Effector CD4-positive, alpha-beta T cell (primary cell): Measurements from ENCODE around the gene SLC38A1.

Experiments
- DNase-seq: peaks from one replicate; pipeline ENCODE4 v3.0.0-alpha.2; 2020

The SLC38A1 gene

DNA sequence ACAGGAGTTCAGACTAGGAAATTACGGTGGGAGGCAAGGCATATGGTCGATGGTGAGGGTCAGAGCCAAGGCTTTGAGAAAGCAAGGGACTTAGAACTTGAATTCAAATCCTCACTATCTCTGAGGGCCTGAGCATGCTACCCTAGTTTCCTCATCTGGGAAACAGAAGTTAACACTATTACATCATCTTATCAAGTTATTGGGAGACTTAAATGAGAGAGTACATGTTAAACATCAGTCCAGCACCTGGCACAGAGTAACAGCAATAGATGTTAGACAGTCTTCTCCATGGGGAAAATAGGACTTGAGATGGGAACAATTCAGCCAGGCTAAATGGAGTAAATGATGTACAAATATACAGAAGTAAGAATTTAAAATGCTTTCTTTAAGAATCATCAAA lies 38.5 kb downstream of the SLC38A1 start:
- DNase-seq: no peak

DNA sequence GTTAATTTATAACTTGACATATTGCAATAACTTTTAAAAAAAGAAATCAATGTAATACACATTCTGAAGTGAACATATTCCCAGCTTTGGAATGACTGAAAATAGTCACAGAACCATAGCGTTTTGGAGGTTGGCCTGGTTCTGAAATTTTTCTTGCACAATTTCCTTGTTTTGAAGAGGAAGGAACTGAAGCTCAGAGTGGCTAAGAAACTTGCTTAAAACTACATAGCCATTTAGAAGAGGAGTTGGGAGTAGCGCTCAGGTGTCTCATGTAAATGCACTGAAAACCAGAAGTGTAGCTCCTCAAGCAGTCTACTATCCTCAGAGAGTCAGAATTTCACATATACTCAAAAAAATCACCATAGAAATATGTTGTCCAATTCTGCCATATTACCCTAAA lies 41.2 kb downstream of the SLC38A1 start:
- no peak for DNase-seq

DNA sequence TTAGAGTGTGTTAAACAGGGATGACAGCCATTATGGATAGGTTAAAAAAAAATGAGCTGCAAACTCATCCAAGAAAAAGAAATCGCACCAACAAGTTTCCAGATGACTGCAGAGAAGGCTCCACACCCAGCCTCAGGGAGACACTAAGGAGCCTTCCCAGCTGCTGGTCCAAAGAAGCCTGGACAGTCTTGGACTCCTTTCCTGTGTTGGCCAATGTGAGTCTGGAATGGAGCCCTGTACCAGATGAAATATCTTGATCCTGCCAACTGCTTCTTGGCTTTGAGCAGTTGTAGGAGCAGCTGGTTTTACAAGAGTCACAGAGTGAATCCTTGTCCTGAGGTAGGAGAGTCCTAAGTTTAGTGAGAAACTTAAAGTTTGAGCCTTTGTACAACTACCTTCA lies 44.5 kb downstream of the SLC38A1 start:
- no peak for DNase-seq

DNA sequence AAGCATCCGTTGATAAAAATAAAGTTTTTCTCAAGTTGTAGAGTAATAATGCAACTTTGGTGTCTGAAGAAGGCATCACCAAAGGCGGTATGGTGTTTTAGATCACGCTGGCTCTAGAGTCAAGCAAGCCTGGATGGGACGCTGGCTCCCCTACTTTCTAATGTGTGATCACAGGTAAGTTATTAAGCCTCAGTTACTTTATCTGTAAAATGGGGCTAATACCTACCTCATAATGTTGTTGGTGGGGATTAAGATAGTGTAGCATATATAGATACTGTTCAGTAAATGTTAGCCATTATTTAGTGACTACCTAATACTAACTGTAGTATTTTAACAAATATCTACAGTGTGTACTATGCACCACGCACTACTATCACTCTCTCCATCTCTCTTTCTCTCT lies 45.8 kb downstream of the SLC38A1 start:
- DNase-seq: no peak

DNA sequence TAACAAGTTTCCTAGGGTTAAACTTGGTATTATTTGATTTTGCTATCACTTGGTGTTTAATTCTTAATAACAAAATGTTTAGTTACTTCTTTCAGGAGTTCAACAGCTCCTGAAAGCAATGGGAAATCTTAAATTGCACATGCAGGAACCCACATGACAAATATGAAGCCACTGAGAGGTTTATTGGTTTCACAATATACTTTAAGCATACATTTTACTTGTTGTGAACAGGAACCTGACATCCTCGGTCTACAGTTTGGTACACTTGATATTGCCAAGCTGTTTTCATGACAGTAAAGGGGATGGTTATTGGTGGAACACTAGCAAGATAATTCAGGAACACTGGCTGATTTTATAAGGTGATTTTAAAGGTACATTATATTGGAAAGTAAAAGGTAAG lies 46.2 kb downstream of the SLC38A1 start:
- no peak for DNase-seq

DNA sequence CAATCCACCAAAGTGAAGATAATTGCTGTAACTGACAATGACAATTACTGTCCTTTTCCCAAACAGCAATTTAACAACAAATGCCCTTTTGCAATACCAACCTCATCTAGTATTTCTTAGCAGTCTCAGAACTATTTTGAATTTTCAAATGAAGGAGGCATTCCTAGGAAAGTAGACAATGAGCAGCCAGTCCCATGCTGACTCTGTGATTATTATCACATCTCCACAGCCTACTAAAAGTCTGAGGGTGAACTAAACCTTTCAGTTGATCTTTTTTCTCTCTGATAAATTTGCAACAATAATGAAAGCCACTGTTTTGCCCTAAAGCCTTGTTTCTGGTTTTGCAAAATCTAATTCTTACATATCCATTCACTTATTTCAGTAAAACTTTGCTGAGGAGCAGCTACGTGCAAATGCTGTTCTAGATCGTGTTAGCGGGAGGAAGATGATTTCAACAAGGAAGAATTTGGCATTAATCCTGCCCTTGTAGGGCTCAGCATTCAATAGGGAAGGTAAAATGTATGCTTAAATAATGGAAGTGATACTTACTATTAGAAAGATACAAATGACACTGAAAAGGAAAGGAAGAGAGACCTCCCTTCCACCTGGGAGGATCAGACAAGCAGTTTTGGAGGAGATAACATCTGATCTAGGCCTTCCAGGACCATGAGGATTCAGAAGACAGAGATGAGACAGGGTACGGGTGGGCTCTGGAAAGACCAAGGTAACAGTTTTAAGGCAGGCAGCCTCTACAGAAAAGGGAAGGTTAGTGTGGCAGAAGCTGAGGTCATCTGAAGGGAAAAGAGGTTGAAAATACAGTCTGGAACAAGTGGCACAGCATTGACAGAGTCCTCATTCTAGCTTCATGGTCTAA lies 47.4 kb downstream of the SLC38A1 start:
- no peak for DNase-seq

DNA sequence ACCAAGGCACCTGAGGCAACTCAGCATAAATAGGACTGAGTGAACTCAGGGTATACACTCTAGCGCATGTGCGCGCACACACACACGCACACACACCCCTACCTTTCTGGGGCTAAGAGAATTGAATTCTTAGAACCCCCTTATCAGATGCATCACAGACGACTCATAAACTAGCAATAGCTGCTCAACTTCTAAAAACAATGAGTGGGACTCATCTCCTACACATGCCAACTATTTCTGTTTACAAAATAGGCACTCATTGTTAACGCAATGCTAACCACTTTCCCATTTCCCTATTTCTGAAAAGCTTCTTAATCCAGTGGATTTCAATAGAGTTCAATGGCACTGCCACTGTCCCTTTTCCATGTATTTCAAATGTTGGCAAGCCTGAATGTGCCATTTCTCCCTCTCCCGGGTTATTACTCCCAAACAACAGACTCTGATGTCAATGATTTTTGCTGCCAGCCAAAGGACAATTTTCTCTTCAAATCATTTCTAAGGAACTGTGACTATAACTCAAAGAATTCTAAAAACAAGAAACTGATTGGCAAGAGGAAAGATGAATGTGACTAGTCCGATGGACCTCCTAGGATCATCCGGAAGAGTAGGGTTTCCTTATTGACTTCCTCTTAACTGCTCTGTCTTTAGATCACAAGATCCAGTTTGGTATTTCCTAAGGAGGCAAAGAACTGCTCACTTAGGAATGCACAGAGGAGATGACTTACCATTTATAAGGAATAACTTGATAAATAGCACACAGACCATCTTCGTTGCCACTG lies 48.8 kb downstream of the SLC38A1 start:
- peak; percentile 58 for DNase-seq

DNA sequence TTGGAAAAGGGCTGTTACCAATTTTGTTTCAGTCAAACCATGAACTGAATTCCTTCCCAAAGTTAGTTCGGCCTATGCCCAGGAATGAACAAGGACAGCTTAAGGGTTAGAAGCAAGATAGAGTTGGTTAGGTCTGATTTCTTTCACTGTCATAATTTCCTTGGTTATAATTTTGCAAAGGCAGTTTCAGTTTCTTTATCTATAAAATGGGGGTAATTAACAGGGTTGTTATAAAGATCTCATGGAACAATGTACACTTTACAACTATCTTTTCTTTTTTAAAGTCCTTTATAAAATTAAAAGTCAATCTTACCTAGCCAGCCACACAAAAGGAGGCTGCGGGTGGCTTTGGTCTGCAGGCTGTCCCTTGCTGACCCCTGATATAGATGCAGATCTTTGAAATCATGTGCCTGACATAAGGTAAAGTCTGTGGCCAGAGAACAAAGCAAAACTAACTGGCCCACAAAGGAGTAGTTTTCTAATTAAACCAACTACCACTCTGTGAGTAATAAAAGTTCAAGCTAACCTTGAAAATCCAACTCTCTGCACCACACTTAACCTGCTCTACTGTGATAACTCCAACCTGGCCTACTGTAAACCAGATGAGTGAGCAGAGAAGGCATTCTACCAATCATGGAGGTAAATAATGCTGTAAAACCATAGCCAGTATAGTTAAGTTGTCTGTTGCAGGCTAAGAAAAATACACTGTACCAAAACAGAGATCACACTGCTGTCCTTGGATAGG lies 49.5 kb downstream of the SLC38A1 start:
- DNase-seq: no peak

DNA sequence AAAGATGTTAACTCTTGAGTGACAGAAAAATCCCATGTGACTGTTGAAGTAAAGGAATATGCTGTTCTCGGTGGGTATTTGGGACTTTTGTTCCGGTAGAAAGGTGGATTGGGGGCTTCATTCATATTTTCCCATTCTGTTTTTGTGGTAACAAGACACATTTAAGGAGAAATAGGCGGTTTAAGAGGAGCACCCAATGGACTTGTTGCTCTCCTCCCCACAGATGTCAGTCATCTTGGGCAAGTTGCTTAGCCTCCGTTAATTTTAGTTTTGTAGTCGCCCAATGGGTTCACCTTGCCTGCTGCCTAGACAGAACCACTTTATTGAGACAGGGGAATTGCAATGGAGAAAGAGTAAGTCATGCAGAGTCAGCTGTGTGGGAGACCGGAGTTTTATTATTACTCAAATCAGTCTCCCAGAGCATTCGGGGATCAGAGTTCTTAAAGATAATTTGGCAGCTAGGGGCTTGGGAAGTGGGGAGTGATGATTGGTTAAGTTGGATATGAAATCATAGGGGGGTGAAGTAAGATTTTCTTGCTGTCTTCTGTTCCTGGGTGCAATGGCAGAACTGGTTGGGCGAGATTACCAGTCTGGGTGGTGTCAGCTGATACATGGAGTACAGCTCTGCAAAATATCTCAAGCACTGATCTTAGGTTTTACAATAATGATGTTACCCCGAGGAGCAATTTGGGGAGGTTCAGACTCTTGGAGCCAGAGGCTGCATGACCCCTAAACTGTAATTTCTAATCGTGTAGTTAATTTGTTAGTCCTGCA lies 50.3 kb downstream of the SLC38A1 start:
- no peak for DNase-seq

DNA sequence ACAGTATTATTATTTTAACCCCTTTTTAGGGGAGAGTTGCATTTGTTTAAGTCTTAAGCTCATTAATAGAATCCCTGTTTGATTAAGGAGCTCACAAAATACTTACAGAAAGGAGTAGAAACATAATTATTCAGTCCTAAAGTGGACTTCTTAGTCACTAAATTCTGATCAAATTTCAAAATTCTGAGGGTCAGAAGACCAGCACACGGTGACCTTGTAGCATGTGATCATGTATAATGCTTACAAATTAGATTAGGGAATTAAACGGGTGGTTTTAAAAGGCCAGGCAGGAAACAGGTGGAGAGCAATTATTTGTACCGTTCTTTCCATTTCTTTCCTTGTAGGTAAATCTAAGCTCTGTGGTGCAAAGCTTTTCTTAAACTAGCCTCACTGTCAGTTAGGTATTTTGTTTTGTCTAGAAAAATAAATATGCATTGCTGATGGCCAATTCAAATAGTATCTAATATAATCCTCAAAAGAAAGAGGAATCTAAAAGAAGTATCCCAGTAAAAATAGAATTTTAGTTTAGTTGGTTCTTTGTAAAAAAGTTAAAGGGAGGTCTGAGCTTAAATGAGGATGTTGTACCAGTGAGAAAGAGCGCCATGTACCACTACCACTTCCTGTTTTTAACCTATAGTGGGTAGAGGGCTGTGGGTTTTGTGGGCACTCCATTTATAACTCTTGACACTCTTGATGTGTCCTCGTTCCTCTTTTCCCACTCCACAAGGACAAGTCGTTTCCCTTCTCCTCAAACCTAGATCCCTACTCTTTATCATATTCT lies 51.1 kb downstream of the SLC38A1 start:
- DNase-seq: peak; percentile 52

DNA sequence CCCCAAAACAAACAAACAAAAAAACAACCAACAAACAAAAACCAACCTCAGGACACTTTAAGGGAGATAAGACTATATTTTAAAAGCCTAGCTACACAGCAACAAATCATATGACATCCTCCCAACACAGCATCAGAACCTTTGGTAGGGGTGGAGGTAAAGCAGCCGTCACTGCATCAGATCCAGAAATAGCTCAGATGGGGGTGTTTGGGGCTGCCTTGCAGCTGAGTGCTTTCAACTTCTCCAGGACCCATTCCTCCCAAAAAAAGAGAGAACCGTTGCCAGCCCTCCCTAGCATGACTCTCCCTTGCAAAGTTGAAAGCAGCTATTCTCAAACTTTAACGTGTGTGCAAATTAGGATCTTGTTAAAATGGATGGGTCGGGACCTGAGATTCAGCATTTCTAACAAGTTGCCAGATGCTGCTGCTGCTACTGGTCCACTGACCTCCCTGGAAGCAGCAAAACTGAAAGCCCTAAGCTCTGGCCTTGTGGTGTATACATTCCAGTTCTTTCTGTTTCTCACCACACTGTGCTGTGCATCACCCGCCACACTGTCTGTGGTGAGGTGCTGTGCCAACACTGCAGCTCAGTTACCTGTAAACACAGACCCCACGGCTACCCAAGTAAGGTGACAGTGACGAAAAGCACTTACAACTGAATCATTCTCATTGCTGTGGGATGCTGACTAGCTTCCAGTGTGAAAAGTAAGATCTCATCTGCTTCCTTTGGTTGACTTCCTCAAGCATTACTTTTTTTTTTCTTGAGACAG lies 54.0 kb downstream of the SLC38A1 start:
- DNase-seq: peak; percentile 83

DNA sequence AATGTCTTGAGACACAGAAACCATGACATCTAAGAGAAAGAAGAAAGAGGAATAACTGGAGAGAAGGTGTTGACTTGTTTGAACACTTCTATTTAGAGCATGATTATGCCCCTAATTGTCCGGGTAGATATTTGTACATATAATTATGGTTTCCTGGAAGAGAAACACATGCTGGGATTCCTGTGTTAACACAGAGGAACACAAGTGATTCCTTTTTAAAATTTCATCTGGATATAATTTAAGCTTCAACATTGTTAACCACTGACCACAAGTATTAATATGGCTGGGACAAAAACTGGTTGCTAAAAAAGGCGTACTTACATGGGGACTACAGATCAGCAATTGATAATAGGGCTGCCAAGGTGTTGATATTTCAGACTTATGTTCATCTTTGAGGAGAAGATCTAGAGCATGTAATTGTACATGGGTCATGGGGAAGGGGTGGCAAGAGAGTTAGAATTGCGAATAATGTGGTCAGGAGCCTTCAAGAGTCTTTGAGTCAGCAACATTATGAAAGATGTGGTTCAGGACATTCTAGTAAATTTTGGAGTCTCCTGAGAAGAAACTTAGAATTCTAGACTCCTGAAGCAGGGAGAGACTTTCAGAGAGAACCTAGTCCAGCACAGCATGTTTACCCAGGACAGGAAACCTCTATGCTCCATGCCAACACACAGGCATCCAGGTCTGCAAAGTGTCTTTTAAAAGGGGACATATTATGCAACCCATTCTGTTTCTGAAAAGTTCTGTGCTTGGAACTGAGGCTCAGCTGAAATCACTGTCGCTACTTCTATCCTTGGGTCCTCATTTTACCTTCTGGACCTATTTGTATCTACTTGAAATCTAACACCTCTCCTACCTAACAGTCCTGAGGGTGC lies 56.5 kb downstream of the SLC38A1 start:
- DNase-seq: no peak

DNA sequence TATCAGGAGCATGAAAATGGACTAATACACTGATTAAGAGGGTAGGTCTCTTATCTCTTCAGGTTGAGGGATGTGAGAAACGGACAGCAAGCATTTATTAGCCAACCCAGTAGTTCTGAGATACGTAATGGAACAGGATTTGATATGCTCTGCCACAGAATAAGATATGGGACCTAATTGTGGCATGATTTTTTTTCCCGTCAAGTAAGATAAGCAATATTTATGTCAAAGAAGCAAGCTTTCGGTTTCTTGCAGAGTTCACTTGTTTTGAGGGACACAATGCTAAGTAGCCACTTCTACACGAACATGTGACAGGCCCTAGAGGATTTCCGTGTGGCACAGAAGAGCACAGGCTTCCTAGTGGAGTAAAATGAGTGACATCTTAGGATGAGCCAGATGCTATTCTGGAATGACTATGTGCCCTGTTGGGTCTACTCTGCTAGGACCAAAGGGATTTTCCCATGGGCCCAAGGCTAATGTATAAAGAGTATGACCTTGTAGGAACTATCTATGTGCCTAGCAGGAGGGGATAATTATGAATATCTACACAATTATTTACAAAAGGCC lies 57.9 kb downstream of the SLC38A1 start:
- no peak for DNase-seq

DNA sequence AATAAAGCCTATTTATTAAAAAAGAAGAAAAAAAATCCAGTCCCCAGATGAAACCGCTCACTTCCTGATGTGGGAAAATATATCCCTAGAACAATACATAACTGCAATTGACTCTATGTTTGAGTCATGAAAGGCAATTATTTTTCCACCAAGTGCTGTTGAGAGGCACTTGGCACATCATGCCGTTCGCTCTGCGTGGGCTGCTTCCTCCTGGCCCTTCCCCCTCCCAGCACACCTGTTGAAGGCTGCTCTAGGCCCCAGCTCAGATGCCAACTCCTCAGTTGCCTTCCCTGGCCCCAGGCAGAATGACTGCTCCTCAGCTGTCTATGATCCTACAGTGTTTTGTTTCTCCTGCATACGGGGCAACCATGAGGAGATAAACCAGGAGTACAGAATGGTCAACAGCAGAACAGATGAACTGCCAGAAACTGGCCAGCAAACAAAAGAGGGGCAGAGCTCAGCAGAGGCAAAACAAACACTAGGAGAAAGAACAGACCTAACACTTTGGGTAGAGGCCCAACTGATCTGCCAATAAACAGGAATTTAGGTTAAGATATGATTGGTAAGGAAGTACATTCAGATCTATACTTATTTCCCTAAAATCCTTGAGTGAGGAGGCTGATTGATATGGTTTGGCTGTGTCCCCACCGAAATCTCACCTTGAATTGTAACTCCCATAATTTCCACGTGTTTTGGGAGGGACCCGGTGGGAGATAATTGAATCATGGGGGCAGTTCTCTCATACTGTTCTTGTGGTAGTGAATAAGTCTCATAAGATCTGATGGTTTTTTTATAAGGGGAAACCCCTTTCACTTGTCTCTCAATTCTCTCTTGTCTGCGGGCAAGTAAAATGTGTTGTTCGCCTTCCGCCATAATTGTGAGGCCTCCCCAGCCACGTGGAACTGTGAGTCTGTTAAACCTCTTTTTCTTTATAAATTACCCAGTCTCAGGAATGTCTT lies 58.6 kb downstream of the SLC38A1 start:
- DNase-seq: peak; percentile 52

DNA sequence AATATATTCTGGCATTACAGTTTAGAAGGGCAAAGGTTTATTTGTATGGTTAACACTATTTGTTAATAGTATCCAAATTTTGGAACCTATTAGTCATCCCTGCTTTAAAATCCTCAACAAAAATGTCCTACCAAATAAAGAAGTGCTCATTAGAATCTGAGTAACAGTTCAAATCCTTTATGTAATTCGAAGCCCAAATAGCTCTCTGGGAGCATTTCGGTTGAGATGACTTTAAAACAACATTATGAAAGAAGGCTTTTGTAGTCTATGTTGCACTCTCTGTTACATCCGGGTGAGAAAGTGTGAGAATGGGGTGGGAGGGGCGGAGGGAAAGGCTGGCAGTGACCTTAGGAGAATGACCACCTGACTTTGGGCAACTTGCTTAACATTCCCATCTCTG lies 59.7 kb downstream of the SLC38A1 start:
- no peak for DNase-seq

DNA sequence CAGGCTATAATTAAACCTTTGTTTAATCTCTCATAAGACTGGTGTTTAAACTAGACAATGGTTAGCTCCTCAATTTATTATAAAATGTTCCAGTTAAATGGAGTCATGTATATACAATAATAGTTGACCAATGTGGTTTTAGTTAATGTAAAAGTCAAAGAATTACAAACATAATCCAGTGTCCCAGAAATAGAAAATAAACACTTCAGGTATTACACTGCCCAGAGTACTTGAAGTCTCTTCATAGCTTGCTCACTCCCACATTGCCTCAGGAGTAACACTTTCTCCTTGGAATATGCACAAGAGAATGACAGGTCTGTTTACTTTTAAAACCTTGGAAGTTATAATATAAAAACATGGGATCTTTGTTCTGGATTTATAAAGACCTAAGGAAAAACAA lies 60.5 kb downstream of the SLC38A1 start:
- DNase-seq: no peak

DNA sequence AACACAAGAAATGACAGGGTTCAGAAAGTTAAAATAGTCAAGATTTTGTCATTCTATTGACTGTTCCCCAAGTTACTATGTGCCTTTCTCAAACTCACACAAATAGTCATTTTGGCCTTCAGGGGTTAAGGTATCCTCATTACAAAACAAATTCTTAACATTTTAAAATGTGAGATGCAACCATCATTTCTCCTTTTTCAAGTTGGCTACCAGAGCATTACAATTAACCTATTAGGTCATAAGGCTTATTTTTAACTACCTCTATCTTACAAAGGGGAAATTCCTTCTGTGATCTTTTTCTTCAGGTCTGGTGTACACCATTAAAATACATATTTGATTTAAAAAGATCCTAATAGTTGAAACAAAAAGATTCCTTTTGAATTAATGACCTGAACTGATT lies 61.2 kb downstream of the SLC38A1 start:
- no peak for DNase-seq

DNA sequence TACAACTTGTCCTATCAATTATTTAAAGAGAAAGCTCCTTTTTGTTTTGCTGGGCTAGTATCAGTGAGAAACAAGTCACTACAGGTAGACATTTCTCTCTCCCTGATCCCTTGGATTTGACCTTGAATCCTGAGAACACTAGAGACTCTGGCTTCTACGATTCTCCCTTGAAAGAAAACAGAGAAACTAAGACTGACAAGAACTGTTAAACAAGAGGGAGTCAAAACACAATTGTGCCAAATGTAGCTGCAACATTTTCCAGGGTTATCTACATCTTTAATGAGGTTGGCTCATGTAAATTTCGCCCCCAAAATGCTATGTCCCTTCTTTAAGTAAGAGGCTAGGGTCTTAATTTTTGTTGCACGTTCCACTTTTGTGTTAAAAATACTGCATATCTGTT lies 62.4 kb downstream of the SLC38A1 start:
- no peak for DNase-seq
